ENCODE data around the gene EPB41L2. TPM values are rescaled to one million over a fixed set of nuclear protein-coding genes. Genes with fewer than 3 reads are reported as not detected.

The EPB41L2 gene
- total and polyA plus RNA-seq, 2 experiments from 2014 or later, result 76.2 to 91.7 TPM

GRCh38 chr6:131041814-131042213, 21.2 kb downstream of the EPB41L2 start:
- Histone ChIP-seq H3K79me2 (replicated peaks; ENCODE audit: insufficient read depth) (peaks cover 78% of the 10 kb centered on the region), H4K20me1 (replicated peaks; ENCODE audit: insufficient read depth) (no peaks in the 10 kb centered on the region; the same call in none of the 2 replicates), H2AFZ (no peak overlapping the region), H3K4me1 (ENCODE audit: insufficient read depth) (no peaks in the 10 kb centered on the region), H3K27ac (ENCODE audit: low read depth) (no peak overlapping the region), H3K4me3 (no peak overlapping the region), H3K36me3 (ENCODE audit: insufficient read depth) (no peaks in the 10 kb centered on the region), H3F3A (replicated peaks; ENCODE audit: low read depth) (no peaks in the 10 kb centered on the region), H3K27me3 (ENCODE audit: insufficient read depth) (no peaks in the 10 kb centered on the region), H3K9me2 (ENCODE audit: insufficient read depth) (no peaks in the 10 kb centered on the region), H3K4me2 (no peak overlapping the region)
- no peaks in the 10 kb centered on the region for H3K36me3 Mint-ChIP-seq (ENCODE audit: low read depth)
- ATAC-seq (no peak), DNase-seq (ENCODE audit: low spot score) (no peak)
- no peaks in the 10 kb centered on the region; the same call in 2 of the 3 replicates for H3K4me1 Mint-ChIP-seq
- no peaks in the 10 kb centered on the region for H3K9me3 Mint-ChIP-seq
- TF ChIP-seq POLR2AphosphoS5 (IDR thresholded peaks at IDR 0.05; ENCODE audit: low read depth) (no peak), REST (IDR thresholded peaks at IDR 0.05; ENCODE audit: unreplicated experiment) (no peak)
- H3K27me3 Mint-ChIP-seq (ENCODE audit: insufficient read depth, low read depth, poor library complexity), result no peaks in the 10 kb centered on the region
- no peak overlapping the region for H3K27ac Mint-ChIP-seq
- H3K4me3 Mint-ChIP-seq, result no peak overlapping the region

GRCh38 chr6:131040866-131041265, 22.2 kb downstream of the EPB41L2 start:
- Histone ChIP-seq H3K4me1 (ENCODE audit: insufficient read depth) (no peaks in the 10 kb centered on the region), H3F3A (replicated peaks; ENCODE audit: low read depth) (no peaks in the 10 kb centered on the region), H3K9me2 (ENCODE audit: insufficient read depth) (no peaks in the 10 kb centered on the region), H3K27ac (ENCODE audit: low read depth) (no peak overlapping the region), H2AFZ (no peak overlapping the region), H3K27me3 (ENCODE audit: insufficient read depth) (no peaks in the 10 kb centered on the region), H4K20me1 (replicated peaks; ENCODE audit: insufficient read depth) (no peaks in the 10 kb centered on the region; the same call in none of the 2 replicates), H3K36me3 (ENCODE audit: insufficient read depth) (no peaks in the 10 kb centered on the region), H3K4me3 (no peak overlapping the region), H3K79me2 (replicated peaks; ENCODE audit: insufficient read depth) (peaks cover 72% of the 10 kb centered on the region), H3K4me2 (no peak overlapping the region)
- DNase-seq (ENCODE audit: low spot score) (no peak), ATAC-seq (no peak)
- Mint-ChIP-seq H3K27me3 (ENCODE audit: insufficient read depth, low read depth, poor library complexity) (no peaks in the 10 kb centered on the region), H3K4me1 (no peaks in the 10 kb centered on the region; the same call in 2 of the 3 replicates), H3K36me3 (ENCODE audit: low read depth) (no peaks in the 10 kb centered on the region), H3K4me3 (no peak overlapping the region), H3K9me3 (no peaks in the 10 kb centered on the region), H3K27ac (no peak overlapping the region)
- no peak for TF ChIP-seq CREB1 (CRISPR knock-in tag; IDR thresholded peaks at IDR 0.05; ENCODE audit: low read depth)

- H3K9me2 ChIP-seq (ENCODE audit: insufficient read depth), result peaks cover 7% of the 10 kb centered on the region; the same call in 1 of the 2 replicates
- H2AFZ ChIP-seq, result no peak overlapping the region
- Mint-ChIP-seq H3K27ac (no peak overlapping the region), H3K4me3 (no peak overlapping the region), H3K27me3 (ENCODE audit: insufficient read depth, low read depth, poor library complexity) (no peaks in the 10 kb centered on the region), H3K36me3 (ENCODE audit: low read depth) (no peaks in the 10 kb centered on the region), H3K9me3 (no peaks in the 10 kb centered on the region), H3K4me1 (no peaks in the 10 kb centered on the region; the same call in 2 of the 3 replicates)
- H3K27me3 ChIP-seq (ENCODE audit: insufficient read depth), result no peaks in the 10 kb centered on the region
- H3K4me3 ChIP-seq, result no peak overlapping the region
- DNase-seq (ENCODE audit: low spot score), result no peak
- no peaks in the 10 kb centered on the region for H3K4me1 ChIP-seq (ENCODE audit: insufficient read depth)
- H3F3A ChIP-seq (replicated peaks; ENCODE audit: low read depth), result no peaks in the 10 kb centered on the region
- no peak for TF ChIP-seq CREB1 (CRISPR knock-in tag; IDR thresholded peaks at IDR 0.05; ENCODE audit: low read depth)
- TF ChIP-seq JUNB (IDR thresholded peaks at IDR 0.05; ENCODE audit: unreplicated experiment), result no peak
- TF ChIP-seq ZNF331 (CRISPR knock-in tag; IDR thresholded peaks at IDR 0.05; ENCODE audit: low read depth), result no peak
- no peak for TF ChIP-seq ETS1 (IDR thresholded peaks at IDR 0.05)
- TF ChIP-seq EZH2phosphoT487 (IDR thresholded peaks at IDR 0.05; ENCODE audit: unreplicated experiment), result no peak
- TF ChIP-seq NANOG (IDR thresholded peaks at IDR 0.05; ENCODE audit: borderline replicate concordance), result no peak
- H4K20me1 ChIP-seq (replicated peaks; ENCODE audit: insufficient read depth), result no peaks in the 10 kb centered on the region; the same call in 1 of the 2 replicates
- peaks cover 62% of the 10 kb centered on the region for H3K79me2 ChIP-seq (replicated peaks; ENCODE audit: insufficient read depth)
- no peak overlapping the region for H3K4me2 ChIP-seq
- H3K27ac ChIP-seq (ENCODE audit: low read depth), result no peak overlapping the region
- no peak for ATAC-seq
- no peaks in the 10 kb centered on the region for H3K36me3 ChIP-seq (ENCODE audit: insufficient read depth)
These were observed 23.7 kb downstream of the EPB41L2 start for GRCh38 chr6:131039345-131039680.

Measured in GM23338 (cell line).